WTC11 (cell line): ENCODE results near the gene RILPL1.

Experiments
- ZNF416 ChIP-seq: fragments of 250-450 bp; sonication (Bioruptor Pico); IDR thresholded peaks from 2 replicates; pipeline ENCODE4 v1.9.0; 2021; ENCODE audit warnings: mild to moderate bottlenecking, inconsistent platforms
- TF ChIP-seq, protein P1 (sequence below): fragments of 200-600 bp; IDR thresholded peaks from 2 replicates; pipeline ENCODE4 v1.8.0; 2022; ENCODE audit warnings: antibody characterized with exemption
- TF ChIP-seq, protein P2 (sequence below): sonication (generic); formaldehyde crosslinking; IDR thresholded peaks from 2 replicates; pipeline ENCODE4 v1.8.1; 2022; ENCODE audit warnings: low read depth, missing genetic modification reagents, borderline replicate concordance

DNA sequence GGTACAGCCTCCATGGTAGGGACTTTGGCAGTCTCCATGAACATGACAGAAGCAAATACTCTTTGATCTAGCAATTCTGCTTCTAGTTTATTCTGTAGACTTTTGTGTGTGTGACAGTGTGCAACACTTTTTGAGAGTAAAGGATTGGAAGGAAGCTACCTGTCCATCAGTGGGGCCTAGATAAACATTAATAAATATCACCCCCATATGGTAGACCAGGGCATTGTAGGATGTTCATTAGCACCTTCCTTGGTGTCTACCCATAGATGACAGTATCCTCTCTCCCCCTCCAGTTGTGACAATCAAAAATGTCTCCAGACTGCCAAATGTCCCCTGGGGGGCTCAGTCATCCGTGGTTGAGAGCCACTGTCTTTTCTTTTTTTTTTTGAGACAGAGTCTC is 64.7 kb downstream of the RILPL1 start:
- TF ChIP-seq, protein P1, sequence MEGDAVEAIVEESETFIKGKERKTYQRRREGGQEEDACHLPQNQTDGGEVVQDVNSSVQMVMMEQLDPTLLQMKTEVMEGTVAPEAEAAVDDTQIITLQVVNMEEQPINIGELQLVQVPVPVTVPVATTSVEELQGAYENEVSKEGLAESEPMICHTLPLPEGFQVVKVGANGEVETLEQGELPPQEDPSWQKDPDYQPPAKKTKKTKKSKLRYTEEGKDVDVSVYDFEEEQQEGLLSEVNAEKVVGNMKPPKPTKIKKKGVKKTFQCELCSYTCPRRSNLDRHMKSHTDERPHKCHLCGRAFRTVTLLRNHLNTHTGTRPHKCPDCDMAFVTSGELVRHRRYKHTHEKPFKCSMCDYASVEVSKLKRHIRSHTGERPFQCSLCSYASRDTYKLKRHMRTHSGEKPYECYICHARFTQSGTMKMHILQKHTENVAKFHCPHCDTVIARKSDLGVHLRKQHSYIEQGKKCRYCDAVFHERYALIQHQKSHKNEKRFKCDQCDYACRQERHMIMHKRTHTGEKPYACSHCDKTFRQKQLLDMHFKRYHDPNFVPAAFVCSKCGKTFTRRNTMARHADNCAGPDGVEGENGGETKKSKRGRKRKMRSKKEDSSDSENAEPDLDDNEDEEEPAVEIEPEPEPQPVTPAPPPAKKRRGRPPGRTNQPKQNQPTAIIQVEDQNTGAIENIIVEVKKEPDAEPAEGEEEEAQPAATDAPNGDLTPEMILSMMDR: no peak
- TF ChIP-seq, protein P2, sequence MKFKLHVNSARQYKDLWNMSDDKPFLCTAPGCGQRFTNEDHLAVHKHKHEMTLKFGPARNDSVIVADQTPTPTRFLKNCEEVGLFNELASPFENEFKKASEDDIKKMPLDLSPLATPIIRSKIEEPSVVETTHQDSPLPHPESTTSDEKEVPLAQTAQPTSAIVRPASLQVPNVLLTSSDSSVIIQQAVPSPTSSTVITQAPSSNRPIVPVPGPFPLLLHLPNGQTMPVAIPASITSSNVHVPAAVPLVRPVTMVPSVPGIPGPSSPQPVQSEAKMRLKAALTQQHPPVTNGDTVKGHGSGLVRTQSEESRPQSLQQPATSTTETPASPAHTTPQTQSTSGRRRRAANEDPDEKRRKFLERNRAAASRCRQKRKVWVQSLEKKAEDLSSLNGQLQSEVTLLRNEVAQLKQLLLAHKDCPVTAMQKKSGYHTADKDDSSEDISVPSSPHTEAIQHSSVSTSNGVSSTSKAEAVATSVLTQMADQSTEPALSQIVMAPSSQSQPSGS (CRISPR knock-in tag): no peak
- no peak for TF ChIP-seq ZNF416 (CRISPR knock-in tag)
